Vagina (tissue), 2 donors: Measurements from ENCODE around the gene KLF17. TPM values are rescaled to one million over a fixed set of nuclear protein-coding genes. Genes with fewer than 3 reads are reported as not detected.

Source experiments
- DNase-seq, 2 donors: peaks; one replicate each; pipeline ENCODE4 v3.0.0-alpha.2; 2017; ENCODE audit errors: extremely low spot score in 2 of 2
- H3K27ac ChIP-seq: fragments of 200-600 bp; sonication (generic); one replicate; pipeline ENCODE4 v1.5.1; 2019
- H3K27me3 ChIP-seq: fragments of 200-600 bp; sonication (generic); one replicate; pipeline ENCODE4 v1.5.1; 2019
- H3K36me3 ChIP-seq, 2 donors: fragments of 200-600 bp; sonication (generic); one replicate each; pipeline ENCODE4 v1.5.1; 2017 to 2019
- H3K4me1 ChIP-seq: fragments of 200-600 bp; sonication (generic); one replicate; pipeline ENCODE4 v1.5.1; 2019
- H3K4me3 ChIP-seq, 2 donors: fragments of 200-600 bp; sonication (generic); 1 replicate in 1 of 2; 2 replicates in 1 of 2; pipeline ENCODE4 v1.5.1; 2016 to 2019
- H3K9me3 ChIP-seq: fragments of 200-600 bp; sonication (generic); one replicate; pipeline ENCODE4 v1.5.1; 2019
- POLR2A ChIP-seq, 2 donors: fragments of 450-650 bp; IDR thresholded peaks; one replicate each; pipeline ENCODE4 v1.6.1; 2017; ENCODE audit warnings: antibody characterized with exemption in 2 of 2, mild to moderate bottlenecking in 2 of 2, moderate library complexity in 2 of 2
- POLR2AphosphoS5 ChIP-seq, 2 donors: sonication (generic); formaldehyde crosslinking; IDR thresholded peaks; one replicate each; pipeline ENCODE4 v1.9.0; 2017; ENCODE audit warnings: antibody characterized with exemption in 2 of 2, mild to moderate bottlenecking in 2 of 2, low read depth in 1 of 2; ENCODE audit not compliant: insufficient read depth in 1 of 2
- intact Hi-C: fragments of 100-400 bp; cut with DNase I; formaldehyde crosslinking; loops from one replicate; pipeline ENCODE4 v1.15.1; 2023
- total RNA-seq: library from RNA; depleted of rRNA; stranded (reverse); fragments of >200 nt; gene quantifications from one replicate; pipeline ENCODE4 v1.2.3, GENCODE V29; 2016
- TF ChIP-seq, protein P1 (sequence below), 3 experiments: fragments of 450-650 bp in 2 of 3; fragments of 200-600 bp in 1 of 3; sonication (generic) in 1 of 3; IDR thresholded peaks; one replicate each; pipeline ENCODE4 v1.5.1; 2017 to 2019; ENCODE audit warnings: antibody characterized with exemption in 3 of 3, mild to moderate bottlenecking in 2 of 3, moderate library complexity in 2 of 3

KLF17 gene
- total RNA-seq, 1 donor from 2014 or later: 0.25 TPM

DNA sequence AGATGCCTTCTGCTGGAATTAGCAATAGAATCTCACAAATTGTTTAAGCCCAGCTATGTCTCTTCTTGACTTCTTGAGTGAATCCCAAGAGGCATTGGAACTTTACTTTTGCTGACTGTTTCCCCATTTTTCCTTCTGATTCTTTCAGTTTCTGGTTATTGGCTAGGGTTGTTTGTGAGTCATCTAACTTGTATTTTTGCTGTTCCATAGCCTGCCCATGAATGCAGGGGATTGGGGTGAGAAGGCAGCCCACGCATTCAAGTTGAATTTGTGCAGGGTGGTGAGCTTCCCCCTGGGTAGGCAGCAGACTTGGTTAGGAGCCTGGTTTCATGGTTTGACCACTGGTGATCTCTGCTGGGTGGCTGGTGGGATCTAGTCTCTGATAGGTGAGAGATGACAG is 10.4 kb upstream of the KLF17 start:
- H3K36me3 ChIP-seq: no peaks in the 10 kb centered on the region
- H3K27ac ChIP-seq: no peak overlapping the region
- no peak for DNase-seq
- no peaks in the 10 kb centered on the region for H3K27me3 ChIP-seq
- TF ChIP-seq POLR2A (IDR thresholded peaks at IDR 0.05) (no peak), POLR2AphosphoS5 (IDR thresholded peaks at IDR 0.05; ENCODE audit: insufficient read depth in 1 of 2, low read depth in 1 of 2) (no peak)
- TF ChIP-seq, protein P1, sequence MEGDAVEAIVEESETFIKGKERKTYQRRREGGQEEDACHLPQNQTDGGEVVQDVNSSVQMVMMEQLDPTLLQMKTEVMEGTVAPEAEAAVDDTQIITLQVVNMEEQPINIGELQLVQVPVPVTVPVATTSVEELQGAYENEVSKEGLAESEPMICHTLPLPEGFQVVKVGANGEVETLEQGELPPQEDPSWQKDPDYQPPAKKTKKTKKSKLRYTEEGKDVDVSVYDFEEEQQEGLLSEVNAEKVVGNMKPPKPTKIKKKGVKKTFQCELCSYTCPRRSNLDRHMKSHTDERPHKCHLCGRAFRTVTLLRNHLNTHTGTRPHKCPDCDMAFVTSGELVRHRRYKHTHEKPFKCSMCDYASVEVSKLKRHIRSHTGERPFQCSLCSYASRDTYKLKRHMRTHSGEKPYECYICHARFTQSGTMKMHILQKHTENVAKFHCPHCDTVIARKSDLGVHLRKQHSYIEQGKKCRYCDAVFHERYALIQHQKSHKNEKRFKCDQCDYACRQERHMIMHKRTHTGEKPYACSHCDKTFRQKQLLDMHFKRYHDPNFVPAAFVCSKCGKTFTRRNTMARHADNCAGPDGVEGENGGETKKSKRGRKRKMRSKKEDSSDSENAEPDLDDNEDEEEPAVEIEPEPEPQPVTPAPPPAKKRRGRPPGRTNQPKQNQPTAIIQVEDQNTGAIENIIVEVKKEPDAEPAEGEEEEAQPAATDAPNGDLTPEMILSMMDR (IDR thresholded peaks at IDR 0.05): no peak
- H3K4me3 ChIP-seq: no peak overlapping the region
- H3K9me3 ChIP-seq: no peaks in the 10 kb centered on the region
- H3K4me1 ChIP-seq: no peaks in the 10 kb centered on the region
- intact Hi-C loops: no loop called here

DNA sequence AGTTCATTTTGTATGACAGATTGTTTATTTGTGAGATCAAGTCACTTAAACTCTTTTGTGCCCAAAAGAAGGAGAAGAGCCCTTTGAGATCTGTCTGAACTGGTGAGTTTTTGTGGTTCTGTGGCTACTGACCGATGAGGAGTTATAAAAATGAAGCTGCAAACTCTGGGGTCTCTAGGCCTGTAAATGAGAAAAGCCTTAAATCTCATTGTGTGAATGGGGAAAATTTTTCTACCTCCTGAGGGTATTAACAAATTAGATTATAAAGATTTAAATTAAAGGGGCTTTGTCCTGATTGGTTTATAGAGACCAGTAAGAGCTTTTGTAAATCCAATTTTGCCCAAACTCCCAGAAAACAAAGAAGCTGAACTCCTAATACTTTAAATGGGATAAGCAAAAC is 9.7 kb upstream of the KLF17 start:
- TF ChIP-seq POLR2AphosphoS5 (IDR thresholded peaks at IDR 0.05; ENCODE audit: insufficient read depth in 1 of 2, low read depth in 1 of 2) (no peak), POLR2A (IDR thresholded peaks at IDR 0.05) (no peak)
- TF ChIP-seq, protein P1 (IDR thresholded peaks at IDR 0.05): no peak
- intact Hi-C loops: no loop called here
- DNase-seq: no peak

DNA sequence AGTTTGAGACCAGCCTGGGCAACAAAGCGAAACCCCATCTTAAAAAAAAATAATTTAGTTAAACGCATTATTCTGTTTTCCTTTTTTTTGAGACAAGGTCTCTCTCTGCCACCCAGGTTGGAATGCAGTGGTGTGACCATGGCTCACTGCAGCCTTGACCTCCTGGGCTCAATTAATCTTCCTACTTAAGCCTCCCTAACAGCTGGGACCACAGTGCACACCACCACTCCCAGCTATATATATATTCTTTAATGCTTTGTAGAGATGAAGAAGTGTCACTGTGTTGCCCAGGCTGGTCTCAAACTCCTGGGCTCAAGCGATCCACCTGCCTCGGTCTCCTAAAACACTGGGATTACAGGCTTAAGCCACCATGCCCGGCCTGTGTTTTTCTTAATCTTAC is 7.7 kb upstream of the KLF17 start:
- no peak for TF ChIP-seq POLR2A (IDR thresholded peaks at IDR 0.05)
- TF ChIP-seq, protein P1 (IDR thresholded peaks at IDR 0.05): no peak
- TF ChIP-seq POLR2AphosphoS5 (IDR thresholded peaks at IDR 0.05; ENCODE audit: insufficient read depth in 1 of 2, low read depth in 1 of 2): no peak
- Histone ChIP-seq H3K4me3 (no peak overlapping the region), H3K27me3 (no peaks in the 10 kb centered on the region), H3K27ac (no peak overlapping the region), H3K9me3 (no peaks in the 10 kb centered on the region), H3K36me3 (no peaks in the 10 kb centered on the region), H3K4me1 (no peaks in the 10 kb centered on the region)
- intact Hi-C loops: no loop called here
- no peak for DNase-seq

More for the DNA sequence above, 9.7 kb upstream of the KLF17 start:
- Histone ChIP-seq H3K4me1 (no peaks in the 10 kb centered on the region), H3K4me3 (no peak overlapping the region), H3K36me3 (no peaks in the 10 kb centered on the region), H3K27me3 (no peaks in the 10 kb centered on the region), H3K9me3 (no peaks in the 10 kb centered on the region), H3K27ac (no peak overlapping the region)

DNA sequence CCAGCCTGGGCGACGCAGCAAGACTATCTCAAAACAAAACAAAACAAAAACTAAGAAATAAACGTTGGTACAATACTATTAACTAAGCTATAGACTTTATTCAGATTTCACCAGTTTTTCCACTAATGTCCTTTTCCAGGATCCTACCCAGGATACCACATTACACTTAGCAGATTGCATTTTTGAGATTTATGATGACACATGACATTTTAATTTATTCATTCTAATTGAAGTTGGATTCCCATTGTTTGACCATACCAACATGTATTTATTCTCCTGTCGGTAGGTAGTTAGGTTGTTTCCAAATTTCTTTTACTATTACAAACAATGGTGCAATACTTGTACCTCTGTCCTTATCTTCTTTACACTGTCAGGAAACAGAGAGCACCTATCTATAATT is 6.8 kb upstream of the KLF17 start:
- DNase-seq: no peak
- Histone ChIP-seq H3K27ac (no peak overlapping the region), H3K4me1 (no peaks in the 10 kb centered on the region), H3K9me3 (no peaks in the 10 kb centered on the region), H3K36me3 (no peaks in the 10 kb centered on the region), H3K4me3 (no peak overlapping the region), H3K27me3 (no peaks in the 10 kb centered on the region)
- intact Hi-C loops: no loop called here
- TF ChIP-seq, protein P1 (IDR thresholded peaks at IDR 0.05): no peak
- TF ChIP-seq POLR2AphosphoS5 (IDR thresholded peaks at IDR 0.05; ENCODE audit: insufficient read depth in 1 of 2, low read depth in 1 of 2) (no peak), POLR2A (IDR thresholded peaks at IDR 0.05) (no peak)

DNA sequence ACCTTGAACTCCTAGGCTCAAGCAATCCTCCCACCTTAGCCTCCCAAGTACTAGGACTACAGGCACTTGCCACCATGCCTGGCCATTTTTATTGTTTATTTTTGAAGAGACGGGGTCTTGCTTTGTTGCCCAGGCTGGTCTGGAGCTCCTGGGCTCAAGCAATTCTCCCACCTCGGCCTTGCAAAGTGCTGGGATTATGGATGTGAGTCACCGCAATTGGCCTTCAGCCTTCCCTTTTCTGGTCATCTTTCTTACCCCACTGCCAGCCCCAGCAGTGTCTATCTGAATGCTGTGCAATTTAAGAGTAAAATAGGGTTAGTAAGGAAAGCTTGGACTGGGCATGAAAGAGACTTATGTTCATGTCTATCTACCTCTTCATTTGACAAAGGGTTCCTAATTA is 6.1 kb upstream of the KLF17 start:
- intact Hi-C loops: no loop called here
- H3K4me3 ChIP-seq: no peak overlapping the region
- H3K9me3 ChIP-seq: no peaks in the 10 kb centered on the region
- H3K4me1 ChIP-seq: no peaks in the 10 kb centered on the region
- H3K27me3 ChIP-seq: no peaks in the 10 kb centered on the region
- DNase-seq: no peak
- H3K36me3 ChIP-seq: no peaks in the 10 kb centered on the region
- H3K27ac ChIP-seq: no peak overlapping the region
- TF ChIP-seq POLR2A (IDR thresholded peaks at IDR 0.05) (no peak), POLR2AphosphoS5 (IDR thresholded peaks at IDR 0.05; ENCODE audit: insufficient read depth in 1 of 2, low read depth in 1 of 2) (no peak)
- TF ChIP-seq, protein P1 (IDR thresholded peaks at IDR 0.05): no peak
